SK-N-SH (cell line): ENCODE results near the gene ZDHHC24.

Experiments
- CTCF ChIP-seq: fragments of 200-600 bp; sonication (generic); IDR thresholded peaks from 2 replicates; pipeline ENCODE4 v1.6.1; 2017; ENCODE audit warnings: antibody characterized with exemption, mild to moderate bottlenecking, moderate library complexity
- EP300 ChIP-seq, 2 experiments: IDR thresholded peaks; 2 replicates each; pipeline versions ENCODE4 v1.4.0 to v1.6.1; 2012; ENCODE audit warnings: borderline replicate concordance in 1 of 2, low read depth in 1 of 2, low read length in 1 of 2
- FOXM1 ChIP-seq: IDR thresholded peaks from 2 replicates; pipeline ENCODE4 v1.4.0; 2012; ENCODE audit warnings: low read depth, mild to moderate bottlenecking
- GABPA ChIP-seq: IDR thresholded peaks from 2 replicates; pipeline ENCODE4 v1.4.0; 2012; ENCODE audit warnings: low read depth, mild to moderate bottlenecking
- GATA2 ChIP-seq: sonication (generic); formaldehyde crosslinking; IDR thresholded peaks from 2 replicates; pipeline ENCODE4 v1.5.0; 2020; ENCODE audit warnings: mild to moderate bottlenecking, missing genetic modification reagents
- IRF3 ChIP-seq: fragments of 150-350 bp; IDR thresholded peaks from 2 replicates; pipeline ENCODE4 v1.6.1; 2016; ENCODE audit warnings: mild to moderate bottlenecking, low read depth, low read length
- JUND ChIP-seq: IDR thresholded peaks from 2 replicates; pipeline ENCODE4 v1.4.0; 2012
- MAX ChIP-seq: IDR thresholded peaks from 2 replicates; pipeline ENCODE4 v1.4.0; 2012; ENCODE audit warnings: low read depth
- POLR2AphosphoS5 ChIP-seq: IDR thresholded peaks from 2 replicates; pipeline ENCODE4 v1.6.1; 2012; ENCODE audit warnings: low read depth, low read length
- REST ChIP-seq: IDR thresholded peaks from 2 replicates; pipeline ENCODE4 v1.6.1; 2012; ENCODE audit warnings: mild to moderate bottlenecking, low read depth, low read length, moderate library complexity
- SMC3 ChIP-seq: IDR thresholded peaks from 2 replicates; pipeline ENCODE4 v1.6.1; 2012; ENCODE audit warnings: low read depth, low read length, improper control_type of control experiment
- USF2 ChIP-seq: fragments of 150-350 bp; IDR thresholded peaks from 2 replicates; pipeline ENCODE4 v1.6.1; 2017; ENCODE audit warnings: antibody characterized with exemption, low read length, low read depth, borderline replicate concordance
- YY1 ChIP-seq: IDR thresholded peaks from 2 replicates; pipeline ENCODE4 v1.4.0; 2012; ENCODE audit warnings: low read depth, mild to moderate bottlenecking

- TF ChIP-seq MAX (no peak), CTCF (no peak), IRF3 (no peak), GABPA (no peak), POLR2AphosphoS5 (no peak), GATA2 (CRISPR knock-in tag) (no peak), EP300 (IDR thresholded peaks at IDR 0.05; ENCODE audit: borderline replicate concordance in 1 of 2, low read depth in 1 of 2, low read length in 1 of 2) (no peak), REST (no peak), JUND (no peak), YY1 (no peak), FOXM1 (no peak), SMC3 (no peak), USF2 (no peak)
Measured at GRCh38 chr11:66509131-66509561, 36.7 kb downstream of the ZDHHC24 start.
